Caki2 (cell line): Measurements from ENCODE around the gene ZC3HAV1L. TPM values are rescaled to one million over a fixed set of nuclear protein-coding genes. Genes with fewer than 3 reads are reported as not detected.
"Not testable (repeated sequence)": the region's sequence is repeated elsewhere in the genome, so short reads cannot be mapped to it uniquely, and the experiment has no call there.

Source experiments
- DNase-seq: peaks from one replicate; pipeline ENCODE4 v3.0.0-alpha.2; 2015; ENCODE audit warnings: low read depth
- in situ Hi-C: cut with HindIII; loops from 2 replicates; pipeline ENCODE4 v1.10.0; 2016; ENCODE audit warnings: low sequenced_read_pairs, low pct_unique_long_range_greater_than_20kb, mixed read lengths
- total RNA-seq: library from RNA; depleted of rRNA; stranded (reverse); fragments of >200 nt; shearing (Covaris generic); gene quantifications from 2 replicates; pipeline ENCODE4 v1.2.3, GENCODE V29; 2014; ENCODE audit warnings: low replicate concordance; rRNA removed

ZC3HAV1L gene
- total RNA-seq, 1 experiment from 2014 or later, result 14.2 TPM

GRCh38 chr7:138979226-138979979, 56.4 kb downstream of the ZC3HAV1L start:
- in situ Hi-C loops, result no loop called here
- DNase-seq, result peak; percentile 22

- in situ Hi-C loops, result no loop called here
- no peak for DNase-seq
Measured at GRCh38 chr7:138978541-138979184, 57.2 kb downstream of the ZC3HAV1L start.

- DNase-seq, in situ Hi-C loops: not testable (repeated sequence)
Measured at GRCh38 chr7:138976161-138976560, 59.7 kb downstream of the ZC3HAV1L start.

Other genes starting within 250 kb of the ZC3HAV1L start
- not detected in 2 replicates for gene TMEM213, start 238.0 kb downstream of the ZC3HAV1L start, total RNA-seq
- 1.4 TPM in 1 of 2 replicates, not detected in the other for gene ATP6V0A4, start 237.8 kb downstream of the ZC3HAV1L start, total RNA-seq
- 0.58 and 1.6 TPM in 2 replicates for gene KIAA1549, start 54.7 kb downstream of the ZC3HAV1L start, total RNA-seq
- 32.6 and 36.3 TPM in 2 replicates for gene ZC3HAV1, start 73.7 kb upstream of the ZC3HAV1L start, total RNA-seq
- gene UBN2, start 195.2 kb upstream of the ZC3HAV1L start, total RNA-seq, result 1.5 and 1.7 TPM in 2 replicates